H1 (cell line): Measurements from ENCODE around the gene ATF7. TPM values are rescaled to one million over a fixed set of nuclear protein-coding genes. Genes with fewer than 3 reads are reported as not detected.

Experiments
- CTCF ChIA-PET: fragments of 300-600 bp; sonication (Branson Sonifier 250); formaldehyde crosslinking; loops from one replicate; lab custom pipeline; 2021; ENCODE audit not compliant: partially characterized antibody; lab: Charles Lee
- POLR2A ChIA-PET: fragments of 300-600 bp; sonication (Branson Sonifier 250); formaldehyde crosslinking; loops from one replicate; lab custom pipeline; 2021; ENCODE audit warnings: inconsistent platforms; ENCODE audit not compliant: partially characterized antibody; lab: Charles Lee
- DNase-seq, 2 experiments: peaks; one replicate each; pipeline versions ENCODE4 v3.0.0 to v3.0.0-alpha.2; 2010 to 2022; ENCODE audit warnings: low spot score in 2 of 2, low read depth in 1 of 2, mixed read lengths in 1 of 2
- FAIRE-seq: peaks from 2 replicates; lab custom pipeline; 2011; peaks lifted over from hg19 to GRCh38; lab: Jason Lieb, UNC
- H2AFZ ChIP-seq: 2 replicates; pipeline ENCODE4 v1.8.1; 2012; ENCODE audit warnings: low read length, inconsistent platforms
- H2AK5ac ChIP-seq: 2 replicates; pipeline ENCODE4 v1.6.1; 2013; ENCODE audit warnings: low read depth, low read length
- H2BK120ac ChIP-seq: replicated peaks from 2 replicates; pipeline ENCODE3; 2013; ENCODE audit warnings: low read depth, low read length, inconsistent platforms
- H2BK12ac ChIP-seq: 2 replicates; pipeline ENCODE4 v1.6.1; 2013; ENCODE audit warnings: low read depth, low read length
- H2BK15ac ChIP-seq: 2 replicates; pipeline ENCODE4 v1.6.1; 2013; ENCODE audit warnings: low read length
- H2BK20ac ChIP-seq: 2 replicates; pipeline ENCODE4 v1.6.1; 2013; ENCODE audit warnings: low read length
- H2BK5ac ChIP-seq: 2 replicates; pipeline ENCODE4 v1.6.1; 2013; ENCODE audit warnings: low read depth, low read length
- H3K14ac ChIP-seq: 2 replicates; pipeline ENCODE4 v1.6.1; 2013; ENCODE audit warnings: inconsistent platforms; ENCODE audit not compliant: insufficient read length
- H3K18ac ChIP-seq: 2 replicates; pipeline ENCODE4 v1.6.1; 2013; ENCODE audit warnings: low read length; ENCODE audit errors: extremely low read depth
- H3K23ac ChIP-seq: 2 replicates; pipeline ENCODE4 v1.6.1; 2013; ENCODE audit warnings: inconsistent platforms; ENCODE audit not compliant: insufficient read length
- H3K23me2 ChIP-seq: 2 replicates; pipeline ENCODE4 v1.6.1; 2013; ENCODE audit warnings: low read depth, low read length
- H3K27ac ChIP-seq: 2 replicates; pipeline ENCODE4 v1.6.1; 2011; ENCODE audit warnings: low read depth, low read length, inconsistent platforms
- H3K27me3 ChIP-seq, 4 experiments: replicated peaks in 1 of 4; 1 replicate in 1 of 4; 2 replicates in 3 of 4; pipeline versions ENCODE4 v1.6.1 to v1.8.1; 2011 to 2013; ENCODE audit warnings: low read length in 3 of 4, mild to moderate bottlenecking in 3 of 4, inconsistent platforms in 2 of 4, mixed read lengths in 2 of 4, moderate library complexity in 1 of 4; ENCODE audit not compliant: control insufficient read depth in 3 of 4, insufficient read depth in 3 of 4; ENCODE audit errors: extremely low read depth in 1 of 4
- H3K36me3 ChIP-seq, 4 experiments: 2 replicates each; pipeline versions ENCODE4 v1.6.1 to v1.8.1; 2011 to 2013; ENCODE audit warnings: mild to moderate bottlenecking in 4 of 4, low read length in 3 of 4, moderate library complexity in 2 of 4, control low read depth in 1 of 4, inconsistent platforms in 1 of 4; ENCODE audit not compliant: insufficient read depth in 4 of 4, control insufficient read depth in 2 of 4
- H3K4ac ChIP-seq: replicated peaks from 2 replicates; pipeline ENCODE3; 2013; ENCODE audit warnings: low read length, low read depth, mixed read lengths, inconsistent platforms; ENCODE audit not compliant: insufficient read length
- H3K4me1 ChIP-seq, 4 experiments: replicated peaks in 1 of 4; 1 replicate in 1 of 4; 2 replicates in 3 of 4; pipeline versions ENCODE4 v1.6.1 to v1.8.1; 2011 to 2013; ENCODE audit warnings: low read length in 3 of 4, inconsistent platforms in 2 of 4, mixed read lengths in 1 of 4; ENCODE audit not compliant: insufficient read depth in 4 of 4, control insufficient read depth in 3 of 4
- H3K4me2 ChIP-seq, 2 experiments: 2 replicates each; pipeline versions ENCODE4 v1.6.1 to v1.8.1; 2011 to 2013; ENCODE audit warnings: low read depth in 2 of 2, low read length in 2 of 2, control low read depth in 1 of 2, inconsistent platforms in 1 of 2, mild to moderate bottlenecking in 1 of 2; ENCODE audit not compliant: insufficient read depth in 1 of 2
- H3K4me3 ChIP-seq, 4 experiments: fragments of 200-600, 300-600 bp in 1 of 4; sonication (generic), shearing (Covaris generic), sonication (Bioruptor Twin) in 1 of 4; 2 replicates each; pipeline versions ENCODE4 v1.5.1 to v1.8.1; 2011 to 2016; ENCODE audit warnings: low read length in 4 of 4, low read depth in 3 of 4, control low read depth in 2 of 4, inconsistent platforms in 2 of 4, mild to moderate bottlenecking in 2 of 4, mixed read lengths in 1 of 4, moderate library complexity in 1 of 4; ENCODE audit not compliant: insufficient read depth in 2 of 4; ENCODE audit errors: extremely low read depth in 1 of 4
- H3K56ac ChIP-seq: replicated peaks from 2 replicates; pipeline ENCODE3; 2013; ENCODE audit warnings: low read depth, mild to moderate bottlenecking, mixed read lengths, low read length, inconsistent platforms; ENCODE audit not compliant: insufficient read length
- H3K79me1 ChIP-seq: 2 replicates; pipeline ENCODE4 v1.6.1; 2013; ENCODE audit warnings: low read depth, low read length, control low read depth
- H3K79me2 ChIP-seq, 2 experiments: 2 replicates each; pipeline versions ENCODE4 v1.6.1 to v1.8.1; 2012 to 2013; ENCODE audit warnings: low read length in 2 of 2, mild to moderate bottlenecking in 2 of 2, inconsistent platforms in 1 of 2; ENCODE audit not compliant: insufficient read depth in 2 of 2, control insufficient read depth in 1 of 2
- H3K9ac ChIP-seq, 4 experiments: replicated peaks in 1 of 4; 1 replicate in 1 of 4; 2 replicates in 3 of 4; pipeline versions ENCODE4 v1.6.1 to v1.8.1; 2011 to 2013; ENCODE audit warnings: low read depth in 3 of 4, low read length in 3 of 4, control low read depth in 2 of 4, mild to moderate bottlenecking in 2 of 4, moderate library complexity in 2 of 4, inconsistent platforms in 1 of 4; ENCODE audit errors: extremely low read depth in 1 of 4
- H3K9me3 ChIP-seq, 2 experiments: 2 replicates each; pipeline versions ENCODE4 v1.6.1 to v1.8.1; 2012 to 2013; ENCODE audit warnings: mild to moderate bottlenecking in 2 of 2, moderate library complexity in 2 of 2, control low read depth in 1 of 2, inconsistent platforms in 1 of 2, low read depth in 1 of 2, low read length in 1 of 2, mixed read lengths in 1 of 2; ENCODE audit not compliant: insufficient read depth in 2 of 2
- H4K20me1 ChIP-seq, 2 experiments: replicated peaks in 1 of 2; 2 replicates each; pipeline versions ENCODE3 to v1.8.1; 2011 to 2013; ENCODE audit warnings: inconsistent platforms in 2 of 2, low read length in 2 of 2, mild to moderate bottlenecking in 1 of 2; ENCODE audit not compliant: insufficient read depth in 2 of 2, control insufficient read depth in 1 of 2
- H4K5ac ChIP-seq: 2 replicates; pipeline ENCODE4 v1.6.1; 2013; ENCODE audit warnings: low read length, low read depth, mixed read lengths, inconsistent platforms; ENCODE audit not compliant: insufficient read length
- H4K8ac ChIP-seq: 2 replicates; pipeline ENCODE4 v1.8.0; 2013; ENCODE audit warnings: mild to moderate bottlenecking, moderate library complexity, low read length, inconsistent platforms; ENCODE audit not compliant: insufficient read depth; ENCODE audit errors: extremely low read depth
- H4K91ac ChIP-seq: replicated peaks from 2 replicates; pipeline ENCODE3; 2013; ENCODE audit warnings: low read length, mixed read lengths, inconsistent platforms; ENCODE audit not compliant: insufficient read length
- BRCA1 ChIP-seq: IDR thresholded peaks from 2 replicates; pipeline ENCODE4 v1.6.1; 2012; ENCODE audit warnings: low read depth, low read length, improper control_type of control experiment
- EGR1 ChIP-seq: IDR thresholded peaks from 2 replicates; pipeline ENCODE4 v1.6.1; 2011; ENCODE audit warnings: low read depth, low read length, borderline replicate concordance
- NRF1 ChIP-seq: IDR thresholded peaks from 2 replicates; pipeline ENCODE4 v1.6.1; 2011; ENCODE audit warnings: mild to moderate bottlenecking, low read depth, low read length, improper control_type of control experiment
- RFX5 ChIP-seq: IDR thresholded peaks from 2 replicates; pipeline ENCODE4 v1.6.1; 2011; ENCODE audit warnings: low read depth, low read length, improper control_type of control experiment, borderline replicate concordance
- RXRA ChIP-seq: IDR thresholded peaks from 2 replicates; pipeline ENCODE4 v1.6.1; 2011; ENCODE audit warnings: low read depth, mild to moderate bottlenecking, low read length, moderate library complexity; ENCODE audit not compliant: insufficient read depth
- TAF7 ChIP-seq: optimal IDR thresholded peaks from 2 replicates; pipeline ENCODE3; 2011; ENCODE audit warnings: low read depth, mild to moderate bottlenecking, inconsistent platforms, low read length, moderate library complexity, borderline replicate concordance
- YY1 ChIP-seq: IDR thresholded peaks from 2 replicates; pipeline ENCODE4 v1.6.1; 2011; ENCODE audit warnings: low read depth, mild to moderate bottlenecking, low read length
- whole genome bisulfite sequencing, 2 experiments: shearing (Covaris generic) in 1 of 2; methylation state at CpG; one replicate each; pipeline versions ENCODE4 v1.1.6 to v1.1.7; 2013 to 2015; ENCODE audit warnings: low lambda C conversion rate in 2 of 2, mixed read lengths in 2 of 2, inconsistent platforms in 1 of 2, low coverage in 1 of 2, missing lambda C conversion rate in 1 of 2; ENCODE audit not compliant: insufficient replicate concordance in 2 of 2, insufficient coverage in 1 of 2, insufficient read length in 1 of 2; ENCODE audit errors: extremely low coverage in 1 of 2, missing lambda C conversion rate in 1 of 2; 5-methylcytosine and 5-hydroxymethylcytosine counted together
- polyA plus RNA-seq, 7 experiments: library from polyadenylated mRNA; depleted of rRNA in 3 of 7; stranded (reverse) in 5 of 7; unstranded in 2 of 7; fragments of >200 nt in 5 of 7; fragments of 200-250 nt in 2 of 7; gene quantifications; 1 replicate in 5 of 7; 2 replicates in 1 of 7; 4 replicates in 1 of 7; pipeline versions ENCODE4 v1.2.1 to v1.2.3, GENCODE V29; 2011 to 2013; ENCODE audit warnings: missing spikeins in 2 of 7, mixed read lengths in 2 of 7
- total RNA-seq: library from RNA; stranded (reverse); fragmentation: NEBNext Ultra II Directional; extraction: Animal tissue kit (Norgen Biotek cat#: 25700); gene quantifications from 2 replicates; pipeline ENCODE4 v1.2.1, GENCODE V29; 2021
- TF ChIP-seq, protein P1 (sequence below): IDR thresholded peaks from 2 replicates; pipeline ENCODE4 v1.6.1; 2011; ENCODE audit warnings: low read depth, mild to moderate bottlenecking, low read length; ENCODE audit not compliant: insufficient read depth

Gene ATF7
- total and polyA plus RNA-seq, 2 of the 8 experiments (the other 6 are each of a cell fraction or from before 2014, with no cell fraction given) = 10.1 to 16.6 TPM

- H3K9me3 ChIP-seq = no peaks in the 10 kb centered on the region
- H3K27me3 ChIP-seq = no peaks in the 10 kb centered on the region
- no peak overlapping the region for H2BK5ac ChIP-seq
- WGBS, 2 experiments = 85% methylated on average over 3 of the region's 3 CpGs; no CpG with 5 or more reads in 1 of the 2 experiments
- H3K9ac ChIP-seq = no peak overlapping the region
- no peak for DNase-seq
- CTCF ChIA-PET = interaction anchor here (1.4 to 2.4 kb wide), 2 partner anchors 16 to 58 kb away, joined by 5 to 9 read pairs; partner anchors contain the start of gene ATP5MC2
- H3K79me1 ChIP-seq = peaks cover 3% of the 10 kb centered on the region; the same call in 1 of the 2 replicates
- no peak overlapping the region for H3K56ac ChIP-seq
- H2BK12ac ChIP-seq = no peak overlapping the region
- H3K4me3 ChIP-seq = no peak overlapping the region
- H3K18ac ChIP-seq = no peak overlapping the region
- POLR2A ChIA-PET = interaction anchor here (0.7 kb wide), 1 partner anchor 148 kb away, joined by 4 read pairs; no protein-coding TSS in a partner anchor
- no peak overlapping the region for H2AFZ ChIP-seq
- H3K4ac ChIP-seq = no peak overlapping the region
- H3K4me1 ChIP-seq = no peaks in the 10 kb centered on the region
- no peak overlapping the region for H4K8ac ChIP-seq
- H2BK15ac ChIP-seq = no peak overlapping the region
- no peak overlapping the region for H3K14ac ChIP-seq
- no peak overlapping the region for H4K91ac ChIP-seq
- no peaks in the 10 kb centered on the region for H3K23me2 ChIP-seq
- no peak overlapping the region for H2BK120ac ChIP-seq
- H3K79me2 ChIP-seq = peaks cover 0 to 17% of the 10 kb centered on the region in 2 experiments; a peak in 2 of 4 replicates
- no peak overlapping the region for H4K5ac ChIP-seq
- no peak overlapping the region for H2AK5ac ChIP-seq
- H2BK20ac ChIP-seq = no peak overlapping the region
- H3K36me3 ChIP-seq = no peaks in the 10 kb centered on the region
- no peaks in the 10 kb centered on the region for H4K20me1 ChIP-seq
- FAIRE-seq = no peak
- H3K27ac ChIP-seq = no peak overlapping the region
- TF ChIP-seq NRF1 (no peak), YY1 (no peak), RFX5 (no peak), TAF7 (no peak), RXRA (no peak), BRCA1 (no peak), EGR1 (no peak)
- TF ChIP-seq, protein P1, sequence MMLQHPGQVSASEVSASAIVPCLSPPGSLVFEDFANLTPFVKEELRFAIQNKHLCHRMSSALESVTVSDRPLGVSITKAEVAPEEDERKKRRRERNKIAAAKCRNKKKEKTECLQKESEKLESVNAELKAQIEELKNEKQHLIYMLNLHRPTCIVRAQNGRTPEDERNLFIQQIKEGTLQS = no peak
- H3K23ac ChIP-seq = no peak overlapping the region
- H3K4me2 ChIP-seq = no peak overlapping the region
These were observed 7.9 kb downstream of the ATF7 start for GRCh38 chr12:53618275-53618674.
